ENCODE results near the gene CCNL1.
"Not testable (repeated sequence)": the region's sequence is repeated elsewhere in the genome, so short reads cannot be mapped to it uniquely, and the experiment has no call there.

The CCNL1 gene

GRCh38 chr3:157179365-157179803 lies 19.4 kb upstream of the CCNL1 start:
- Histone ChIP-seq H3K27ac (replicated peaks) (no peak overlapping the region), H3K27me3 (ENCODE audit: insufficient read depth, poor library complexity, severe bottlenecking) (no peaks in the 10 kb centered on the region), H3K4me3 (replicated peaks; ENCODE audit: insufficient read depth, low read length) (no peak overlapping the region)
- DNase-seq (ENCODE audit: low read depth in 1 of 2, low spot score in 1 of 2) = no peak
- TF ChIP-seq, protein P1, sequence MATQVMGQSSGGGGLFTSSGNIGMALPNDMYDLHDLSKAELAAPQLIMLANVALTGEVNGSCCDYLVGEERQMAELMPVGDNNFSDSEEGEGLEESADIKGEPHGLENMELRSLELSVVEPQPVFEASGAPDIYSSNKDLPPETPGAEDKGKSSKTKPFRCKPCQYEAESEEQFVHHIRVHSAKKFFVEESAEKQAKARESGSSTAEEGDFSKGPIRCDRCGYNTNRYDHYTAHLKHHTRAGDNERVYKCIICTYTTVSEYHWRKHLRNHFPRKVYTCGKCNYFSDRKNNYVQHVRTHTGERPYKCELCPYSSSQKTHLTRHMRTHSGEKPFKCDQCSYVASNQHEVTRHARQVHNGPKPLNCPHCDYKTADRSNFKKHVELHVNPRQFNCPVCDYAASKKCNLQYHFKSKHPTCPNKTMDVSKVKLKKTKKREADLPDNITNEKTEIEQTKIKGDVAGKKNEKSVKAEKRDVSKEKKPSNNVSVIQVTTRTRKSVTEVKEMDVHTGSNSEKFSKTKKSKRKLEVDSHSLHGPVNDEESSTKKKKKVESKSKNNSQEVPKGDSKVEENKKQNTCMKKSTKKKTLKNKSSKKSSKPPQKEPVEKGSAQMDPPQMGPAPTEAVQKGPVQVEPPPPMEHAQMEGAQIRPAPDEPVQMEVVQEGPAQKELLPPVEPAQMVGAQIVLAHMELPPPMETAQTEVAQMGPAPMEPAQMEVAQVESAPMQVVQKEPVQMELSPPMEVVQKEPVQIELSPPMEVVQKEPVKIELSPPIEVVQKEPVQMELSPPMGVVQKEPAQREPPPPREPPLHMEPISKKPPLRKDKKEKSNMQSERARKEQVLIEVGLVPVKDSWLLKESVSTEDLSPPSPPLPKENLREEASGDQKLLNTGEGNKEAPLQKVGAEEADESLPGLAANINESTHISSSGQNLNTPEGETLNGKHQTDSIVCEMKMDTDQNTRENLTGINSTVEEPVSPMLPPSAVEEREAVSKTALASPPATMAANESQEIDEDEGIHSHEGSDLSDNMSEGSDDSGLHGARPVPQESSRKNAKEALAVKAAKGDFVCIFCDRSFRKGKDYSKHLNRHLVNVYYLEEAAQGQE (IDR thresholded peaks at IDR 0.05; ENCODE audit: insufficient replicate concordance, low read depth) = no peak
- TF ChIP-seq POLR2AphosphoS5 (IDR thresholded peaks at IDR 0.05; ENCODE audit: low read depth) (no peak), GABPA (IDR thresholded peaks at IDR 0.05; ENCODE audit: low read depth) (no peak), SPI1 (IDR thresholded peaks at IDR 0.05; ENCODE audit: borderline replicate concordance, low read depth) (no peak)
- TF ChIP-seq, protein P2, sequence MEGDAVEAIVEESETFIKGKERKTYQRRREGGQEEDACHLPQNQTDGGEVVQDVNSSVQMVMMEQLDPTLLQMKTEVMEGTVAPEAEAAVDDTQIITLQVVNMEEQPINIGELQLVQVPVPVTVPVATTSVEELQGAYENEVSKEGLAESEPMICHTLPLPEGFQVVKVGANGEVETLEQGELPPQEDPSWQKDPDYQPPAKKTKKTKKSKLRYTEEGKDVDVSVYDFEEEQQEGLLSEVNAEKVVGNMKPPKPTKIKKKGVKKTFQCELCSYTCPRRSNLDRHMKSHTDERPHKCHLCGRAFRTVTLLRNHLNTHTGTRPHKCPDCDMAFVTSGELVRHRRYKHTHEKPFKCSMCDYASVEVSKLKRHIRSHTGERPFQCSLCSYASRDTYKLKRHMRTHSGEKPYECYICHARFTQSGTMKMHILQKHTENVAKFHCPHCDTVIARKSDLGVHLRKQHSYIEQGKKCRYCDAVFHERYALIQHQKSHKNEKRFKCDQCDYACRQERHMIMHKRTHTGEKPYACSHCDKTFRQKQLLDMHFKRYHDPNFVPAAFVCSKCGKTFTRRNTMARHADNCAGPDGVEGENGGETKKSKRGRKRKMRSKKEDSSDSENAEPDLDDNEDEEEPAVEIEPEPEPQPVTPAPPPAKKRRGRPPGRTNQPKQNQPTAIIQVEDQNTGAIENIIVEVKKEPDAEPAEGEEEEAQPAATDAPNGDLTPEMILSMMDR (IDR thresholded peaks at IDR 0.05; ENCODE audit: insufficient read depth, low read length) = no peak

- not testable (repeated sequence) for H3K27me3 ChIP-seq (ENCODE audit: insufficient read depth, poor library complexity, severe bottlenecking); H3K27ac ChIP-seq (replicated peaks); DNase-seq (ENCODE audit: low read depth in 1 of 2, low spot score in 1 of 2); H3K4me3 ChIP-seq (replicated peaks; ENCODE audit: insufficient read depth, low read length)
These were observed 18.8 kb upstream of the CCNL1 start for GRCh38 chr3:157178503-157179364.

GRCh38 chr3:157177801-157178453 lies 18.0 kb upstream of the CCNL1 start:
- not testable (repeated sequence) for DNase-seq (ENCODE audit: low read depth in 1 of 2, low spot score in 1 of 2); H3K27me3 ChIP-seq (ENCODE audit: insufficient read depth, poor library complexity, severe bottlenecking); H3K4me3 ChIP-seq (replicated peaks; ENCODE audit: insufficient read depth, low read length); H3K27ac ChIP-seq (replicated peaks)

GRCh38 chr3:157176934-157177333 lies 17.0 kb upstream of the CCNL1 start:
- DNase-seq (ENCODE audit: low read depth in 1 of 2, low spot score in 1 of 2) = no peak

More at GRCh38 chr3:157176934-157177333, 17.0 kb upstream of the CCNL1 start:
- TF ChIP-seq, protein P1 (IDR thresholded peaks at IDR 0.05; ENCODE audit: insufficient replicate concordance, low read depth) = no peak
- TF ChIP-seq GABPA (IDR thresholded peaks at IDR 0.05; ENCODE audit: low read depth) (no peak), POLR2AphosphoS5 (IDR thresholded peaks at IDR 0.05; ENCODE audit: low read depth) (no peak), SPI1 (IDR thresholded peaks at IDR 0.05; ENCODE audit: borderline replicate concordance, low read depth) (no peak)
- TF ChIP-seq, protein P2 (IDR thresholded peaks at IDR 0.05; ENCODE audit: insufficient read depth, low read length) = no peak
- H3K27ac ChIP-seq (replicated peaks) = no peak overlapping the region
- H3K27me3 ChIP-seq (ENCODE audit: insufficient read depth, poor library complexity, severe bottlenecking) = no peaks in the 10 kb centered on the region
- no peak overlapping the region for H3K4me3 ChIP-seq (replicated peaks; ENCODE audit: insufficient read depth, low read length)
